T-helper 1 cell treated with Interleukin-12 subunit alpha and Interleukin-12 subunit beta and Interleukin-4 antibody, amounts not matched to agents 30 μg/mL and 1 μg/mL, for 36 hours (primary cell): ENCODE results near the gene SCML1.
"Not testable (repeated sequence)": the region's sequence is repeated elsewhere in the genome, so short reads cannot be mapped to it uniquely, and the experiment has no call there.

Experiments
- H3K27ac Mint-ChIP-seq: one replicate; pipeline ENCODE4 v1.8.0; 2021; ENCODE audit warnings: mild to moderate bottlenecking, mixed read lengths
- H3K27me3 Mint-ChIP-seq: one replicate; pipeline ENCODE4 v1.8.0; 2021; ENCODE audit warnings: low read depth, mixed read lengths
- H3K36me3 Mint-ChIP-seq: one replicate; pipeline ENCODE4 v1.8.0; 2021; ENCODE audit warnings: low read depth, mixed read lengths
- H3K4me1 Mint-ChIP-seq: one replicate; pipeline ENCODE4 v1.8.0; 2021; ENCODE audit warnings: low read depth, mixed read lengths
- H3K4me3 Mint-ChIP-seq: one replicate; pipeline ENCODE4 v1.8.0; 2021; ENCODE audit warnings: mild to moderate bottlenecking, moderate library complexity, mixed read lengths
- H3K9me3 Mint-ChIP-seq: one replicate; pipeline ENCODE4 v1.8.0; 2021; ENCODE audit warnings: mixed read lengths

Gene SCML1

GRCh38 chrX:17750436-17750835, 13.1 kb downstream of the SCML1 start:
- H3K27me3 Mint-ChIP-seq, result peaks cover 10% of the 10 kb centered on the region
- no peak overlapping the region for H3K27ac Mint-ChIP-seq
- no peaks in the 10 kb centered on the region for H3K9me3 Mint-ChIP-seq
- no peaks in the 10 kb centered on the region for H3K4me1 Mint-ChIP-seq
- H3K36me3 Mint-ChIP-seq, result no peaks in the 10 kb centered on the region
- H3K4me3 Mint-ChIP-seq, result no peak overlapping the region

- H3K36me3 Mint-ChIP-seq, result no peaks in the 10 kb centered on the region
- H3K4me1 Mint-ChIP-seq, result no peaks in the 10 kb centered on the region
- H3K27ac Mint-ChIP-seq, result no peak overlapping the region
- H3K4me3 Mint-ChIP-seq, result no peak overlapping the region
- no peaks in the 10 kb centered on the region for H3K9me3 Mint-ChIP-seq
- H3K27me3 Mint-ChIP-seq, result peaks cover 4% of the 10 kb centered on the region
Measured at GRCh38 chrX:17758382-17758781, 21.1 kb downstream of the SCML1 start.

GRCh38 chrX:17759990-17760389, 22.7 kb downstream of the SCML1 start:
- H3K4me1 Mint-ChIP-seq, result no peaks in the 10 kb centered on the region
- no peak overlapping the region for H3K4me3 Mint-ChIP-seq
- H3K27ac Mint-ChIP-seq, result no peak overlapping the region
- no peaks in the 10 kb centered on the region for H3K36me3 Mint-ChIP-seq
- H3K9me3 Mint-ChIP-seq, result no peaks in the 10 kb centered on the region
- peaks cover 4% of the 10 kb centered on the region for H3K27me3 Mint-ChIP-seq

GRCh38 chrX:17767734-17768133, 30.4 kb downstream of the SCML1 start:
- no peaks in the 10 kb centered on the region for H3K36me3 Mint-ChIP-seq
- no peak overlapping the region for H3K27ac Mint-ChIP-seq
- H3K27me3 Mint-ChIP-seq, result no peaks in the 10 kb centered on the region
- H3K9me3 Mint-ChIP-seq, result no peaks in the 10 kb centered on the region
- no peaks in the 10 kb centered on the region for H3K4me1 Mint-ChIP-seq
- H3K4me3 Mint-ChIP-seq, result no peak overlapping the region

GRCh38 chrX:17768997-17769396, 31.7 kb downstream of the SCML1 start:
- Mint-ChIP-seq H3K9me3 (no peaks in the 10 kb centered on the region), H3K36me3 (no peaks in the 10 kb centered on the region), H3K4me3 (no peak overlapping the region), H3K27me3 (no peaks in the 10 kb centered on the region), H3K4me1 (no peaks in the 10 kb centered on the region), H3K27ac (no peak overlapping the region)

GRCh38 chrX:17769701-17770269, 32.5 kb downstream of the SCML1 start:
- no peaks in the 10 kb centered on the region for H3K36me3 Mint-ChIP-seq
- H3K4me1 Mint-ChIP-seq, result no peaks in the 10 kb centered on the region
- H3K27me3 Mint-ChIP-seq, result no peaks in the 10 kb centered on the region
- no peak overlapping the region for H3K4me3 Mint-ChIP-seq
- no peaks in the 10 kb centered on the region for H3K9me3 Mint-ChIP-seq
- H3K27ac Mint-ChIP-seq, result no peak overlapping the region

GRCh38 chrX:17773221-17773876, 36.1 kb downstream of the SCML1 start:
- Mint-ChIP-seq H3K4me3 (no peak overlapping the region), H3K4me1 (no peaks in the 10 kb centered on the region), H3K27me3 (no peaks in the 10 kb centered on the region), H3K36me3 (no peaks in the 10 kb centered on the region), H3K9me3 (no peaks in the 10 kb centered on the region), H3K27ac (no peak overlapping the region)

GRCh38 chrX:17774053-17774452, 36.8 kb downstream of the SCML1 start:
- Mint-ChIP-seq H3K4me1 (peaks cover 2% of the 10 kb centered on the region), H3K36me3 (no peaks in the 10 kb centered on the region), H3K27ac (no peak overlapping the region), H3K4me3 (no peak overlapping the region), H3K27me3 (no peaks in the 10 kb centered on the region), H3K9me3 (no peaks in the 10 kb centered on the region)

GRCh38 chrX:17778997-17779396, 41.7 kb downstream of the SCML1 start:
- no peak overlapping the region for H3K27ac Mint-ChIP-seq
- peaks cover 5% of the 10 kb centered on the region for H3K9me3 Mint-ChIP-seq
- no peak overlapping the region for H3K4me3 Mint-ChIP-seq
- no peaks in the 10 kb centered on the region for H3K36me3 Mint-ChIP-seq
- H3K4me1 Mint-ChIP-seq, result peaks cover 4% of the 10 kb centered on the region
- H3K27me3 Mint-ChIP-seq, result no peaks in the 10 kb centered on the region

- Mint-ChIP-seq H3K27me3 (no peaks in the 10 kb centered on the region), H3K27ac (no peak overlapping the region), H3K4me1 (peaks cover 4% of the 10 kb centered on the region), H3K36me3 (no peaks in the 10 kb centered on the region), H3K9me3 (peaks cover 5% of the 10 kb centered on the region), H3K4me3 (no peak overlapping the region)
Measured at GRCh38 chrX:17779434-17779833, 42.1 kb downstream of the SCML1 start.

- H3K27me3 Mint-ChIP-seq, result peaks cover 10% of the 10 kb centered on the region
- H3K27ac Mint-ChIP-seq, H3K4me3 Mint-ChIP-seq, H3K9me3 Mint-ChIP-seq, H3K4me1 Mint-ChIP-seq, H3K36me3 Mint-ChIP-seq: not testable (repeated sequence)
Measured at GRCh38 chrX:17786554-17787347, 49.5 kb downstream of the SCML1 start.

- H3K4me1 Mint-ChIP-seq, result peaks cover 3% of the 10 kb centered on the region
- H3K9me3 Mint-ChIP-seq, result no peaks in the 10 kb centered on the region
- H3K27ac Mint-ChIP-seq, result no peak overlapping the region
- no peak overlapping the region for H3K4me3 Mint-ChIP-seq
- H3K27me3 Mint-ChIP-seq, result peaks cover 13% of the 10 kb centered on the region
- no peaks in the 10 kb centered on the region for H3K36me3 Mint-ChIP-seq
Measured at GRCh38 chrX:17787557-17787956, 50.3 kb downstream of the SCML1 start.

- Mint-ChIP-seq H3K27ac (no peak overlapping the region), H3K4me3 (no peak overlapping the region), H3K27me3 (peaks cover 13% of the 10 kb centered on the region), H3K36me3 (no peaks in the 10 kb centered on the region), H3K4me1 (peaks cover 3% of the 10 kb centered on the region), H3K9me3 (no peaks in the 10 kb centered on the region)
Measured at GRCh38 chrX:17788439-17788838, 51.1 kb downstream of the SCML1 start.

- Mint-ChIP-seq H3K27me3 (peaks cover 13% of the 10 kb centered on the region), H3K36me3 (no peaks in the 10 kb centered on the region), H3K27ac (no peak overlapping the region), H3K4me1 (peaks cover 3% of the 10 kb centered on the region), H3K4me3 (no peak overlapping the region), H3K9me3 (no peaks in the 10 kb centered on the region)
Measured at GRCh38 chrX:17788956-17789562, 51.8 kb downstream of the SCML1 start.

- no peak overlapping the region for H3K4me3 Mint-ChIP-seq
- H3K4me1 Mint-ChIP-seq, result peaks cover 2% of the 10 kb centered on the region
- H3K27ac Mint-ChIP-seq, result no peak overlapping the region
- H3K9me3 Mint-ChIP-seq, result no peaks in the 10 kb centered on the region
- H3K36me3 Mint-ChIP-seq, result no peaks in the 10 kb centered on the region
- peaks cover 13% of the 10 kb centered on the region for H3K27me3 Mint-ChIP-seq
Measured at GRCh38 chrX:17792826-17793225, 55.5 kb downstream of the SCML1 start.
